SK-N-SH treated with all-trans-retinoic acid at 6 μM for 48 hours (cell line): ENCODE results near the gene POU6F2.

Experiments used
- ATAC-seq: fragments of 200-7000 bp; cut with Tn5 transposase; 3 replicates; pipeline ENCODE4 v1.9.1; 2020; ENCODE audit warnings: mild to moderate bottlenecking, moderate library complexity
- ARNTL ChIP-seq: fragments of 450-650 bp; formaldehyde crosslinking; IDR thresholded peaks from 2 replicates; pipeline ENCODE4 v1.5.0; 2020; ENCODE audit warnings: low read depth, mild to moderate bottlenecking, moderate library complexity, borderline replicate concordance
- CSDC2 ChIP-seq: fragments of 250-450 bp; sonication (Bioruptor Pico); IDR thresholded peaks from 2 replicates; pipeline ENCODE4 v1.5.0; 2020; ENCODE audit warnings: mild to moderate bottlenecking, moderate library complexity
- CSRNP3 ChIP-seq: fragments of 250-450 bp; sonication (Bioruptor Pico); IDR thresholded peaks from 2 replicates; pipeline ENCODE4 v1.5.1; 2021; ENCODE audit warnings: mild to moderate bottlenecking, moderate library complexity
- GLIS3 ChIP-seq: fragments of 250-450 bp; sonication (Bioruptor Pico); IDR thresholded peaks from 2 replicates; pipeline ENCODE4 v1.5.0; 2020; ENCODE audit warnings: mild to moderate bottlenecking, moderate library complexity
- OSR1 ChIP-seq: fragments of 250-450 bp; sonication (Bioruptor Pico); IDR thresholded peaks from 2 replicates; pipeline ENCODE4 v1.8.0; 2022; ENCODE audit warnings: moderate library complexity, mild to moderate bottlenecking, inconsistent platforms
- PPARA ChIP-seq: fragments of 250-450 bp; sonication (Bioruptor Pico); IDR thresholded peaks from 2 replicates; pipeline ENCODE4 v1.5.0; 2020; ENCODE audit warnings: mild to moderate bottlenecking, borderline replicate concordance
- RARB ChIP-seq: fragments of 250-450 bp; sonication (Bioruptor Pico); IDR thresholded peaks from 2 replicates; pipeline ENCODE4 v1.8.0; 2021; ENCODE audit warnings: mild to moderate bottlenecking, moderate library complexity
- SNAI2 ChIP-seq: fragments of 250-450 bp; sonication (Bioruptor Pico); IDR thresholded peaks from 2 replicates; pipeline ENCODE4 v1.5.0; 2020; ENCODE audit warnings: mild to moderate bottlenecking, moderate library complexity
- TCF4 ChIP-seq: fragments of 250-450 bp; sonication (Bioruptor Pico); IDR thresholded peaks from 2 replicates; pipeline ENCODE4 v1.8.0; 2021; ENCODE audit warnings: mild to moderate bottlenecking, moderate library complexity, borderline replicate concordance
- TOX ChIP-seq: fragments of 250-450 bp; sonication (Bioruptor Pico); IDR thresholded peaks from 2 replicates; pipeline ENCODE4 v1.8.0; 2021; ENCODE audit warnings: mild to moderate bottlenecking, moderate library complexity, borderline replicate concordance
- ZC3H10 ChIP-seq: fragments of 250-450 bp; sonication (Bioruptor Pico); IDR thresholded peaks from 2 replicates; pipeline ENCODE4 v1.5.1; 2021; ENCODE audit warnings: mild to moderate bottlenecking, moderate library complexity
- ZFP3 ChIP-seq: fragments of 250-450 bp; sonication (Bioruptor Pico); IDR thresholded peaks from 2 replicates; pipeline ENCODE4 v1.5.0; 2020; ENCODE audit warnings: mild to moderate bottlenecking, moderate library complexity
- ZFP30 ChIP-seq: fragments of 450-650 bp; formaldehyde crosslinking; IDR thresholded peaks from 2 replicates; pipeline ENCODE4 v1.5.0; 2022; ENCODE audit warnings: mild to moderate bottlenecking, moderate library complexity
- ZNF565 ChIP-seq: fragments of 450-650 bp; formaldehyde crosslinking; conservative IDR thresholded peaks from 2 replicates; pipeline ENCODE4 v1.5.0; 2020; ENCODE audit warnings: low read depth, mild to moderate bottlenecking, moderate library complexity
- ZNF70 ChIP-seq: fragments of 450-650 bp; formaldehyde crosslinking; IDR thresholded peaks from 2 replicates; pipeline ENCODE4 v1.5.0; 2020; ENCODE audit warnings: mild to moderate bottlenecking, moderate library complexity
- ZNF8 ChIP-seq: fragments of 450-650 bp; formaldehyde crosslinking; IDR thresholded peaks from 2 replicates; pipeline ENCODE4 v1.5.0; 2020; ENCODE audit warnings: mild to moderate bottlenecking, moderate library complexity
- TF ChIP-seq, protein P1 (sequence below): fragments of 250-450 bp; sonication (Bioruptor Pico); IDR thresholded peaks from 2 replicates; pipeline ENCODE4 v1.5.0; 2020; ENCODE audit warnings: mild to moderate bottlenecking, moderate library complexity
- TF ChIP-seq, protein P2 (sequence below): fragments of 250-450 bp; sonication (Bioruptor Pico); IDR thresholded peaks from 2 replicates; pipeline ENCODE4 v1.8.0; 2021; ENCODE audit warnings: low read depth, mild to moderate bottlenecking, moderate library complexity, borderline replicate concordance
- TF ChIP-seq, protein P3 (sequence below): fragments of 250-450 bp; sonication (Bioruptor Pico); IDR thresholded peaks from 2 replicates; pipeline ENCODE4 v1.8.0; 2020; ENCODE audit warnings: mild to moderate bottlenecking, moderate library complexity, borderline replicate concordance

POU6F2 gene

GRCh38 chr7:39300276-39300675 lies 322.6 kb downstream of the POU6F2 start:
- ATAC-seq, result no peak
- TF ChIP-seq ARNTL (no peak), GLIS3 (CRISPR knock-in tag) (no peak), ZC3H10 (CRISPR knock-in tag) (no peak), TOX (CRISPR knock-in tag) (no peak), ZNF565 (CRISPR knock-in tag) (no peak), SNAI2 (CRISPR knock-in tag) (no peak), ZNF8 (CRISPR knock-in tag) (no peak), ZNF70 (CRISPR knock-in tag) (no peak), CSRNP3 (CRISPR knock-in tag) (no peak), PPARA (CRISPR knock-in tag) (no peak), CSDC2 (no peak), OSR1 (CRISPR knock-in tag) (no peak), ZFP30 (no peak), TCF4 (CRISPR knock-in tag) (no peak)
- TF ChIP-seq, protein P1, sequence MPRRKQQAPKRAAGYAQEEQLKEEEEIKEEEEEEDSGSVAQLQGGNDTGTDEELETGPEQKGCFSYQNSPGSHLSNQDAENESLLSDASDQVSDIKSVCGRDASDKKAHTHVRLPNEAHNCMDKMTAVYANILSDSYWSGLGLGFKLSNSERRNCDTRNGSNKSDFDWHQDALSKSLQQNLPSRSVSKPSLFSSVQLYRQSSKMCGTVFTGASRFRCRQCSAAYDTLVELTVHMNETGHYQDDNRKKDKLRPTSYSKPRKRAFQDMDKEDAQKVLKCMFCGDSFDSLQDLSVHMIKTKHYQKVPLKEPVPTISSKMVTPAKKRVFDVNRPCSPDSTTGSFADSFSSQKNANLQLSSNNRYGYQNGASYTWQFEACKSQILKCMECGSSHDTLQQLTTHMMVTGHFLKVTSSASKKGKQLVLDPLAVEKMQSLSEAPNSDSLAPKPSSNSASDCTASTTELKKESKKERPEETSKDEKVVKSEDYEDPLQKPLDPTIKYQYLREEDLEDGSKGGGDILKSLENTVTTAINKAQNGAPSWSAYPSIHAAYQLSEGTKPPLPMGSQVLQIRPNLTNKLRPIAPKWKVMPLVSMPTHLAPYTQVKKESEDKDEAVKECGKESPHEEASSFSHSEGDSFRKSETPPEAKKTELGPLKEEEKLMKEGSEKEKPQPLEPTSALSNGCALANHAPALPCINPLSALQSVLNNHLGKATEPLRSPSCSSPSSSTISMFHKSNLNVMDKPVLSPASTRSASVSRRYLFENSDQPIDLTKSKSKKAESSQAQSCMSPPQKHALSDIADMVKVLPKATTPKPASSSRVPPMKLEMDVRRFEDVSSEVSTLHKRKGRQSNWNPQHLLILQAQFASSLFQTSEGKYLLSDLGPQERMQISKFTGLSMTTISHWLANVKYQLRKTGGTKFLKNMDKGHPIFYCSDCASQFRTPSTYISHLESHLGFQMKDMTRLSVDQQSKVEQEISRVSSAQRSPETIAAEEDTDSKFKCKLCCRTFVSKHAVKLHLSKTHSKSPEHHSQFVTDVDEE (CRISPR knock-in tag), result no peak
- TF ChIP-seq, protein P2, sequence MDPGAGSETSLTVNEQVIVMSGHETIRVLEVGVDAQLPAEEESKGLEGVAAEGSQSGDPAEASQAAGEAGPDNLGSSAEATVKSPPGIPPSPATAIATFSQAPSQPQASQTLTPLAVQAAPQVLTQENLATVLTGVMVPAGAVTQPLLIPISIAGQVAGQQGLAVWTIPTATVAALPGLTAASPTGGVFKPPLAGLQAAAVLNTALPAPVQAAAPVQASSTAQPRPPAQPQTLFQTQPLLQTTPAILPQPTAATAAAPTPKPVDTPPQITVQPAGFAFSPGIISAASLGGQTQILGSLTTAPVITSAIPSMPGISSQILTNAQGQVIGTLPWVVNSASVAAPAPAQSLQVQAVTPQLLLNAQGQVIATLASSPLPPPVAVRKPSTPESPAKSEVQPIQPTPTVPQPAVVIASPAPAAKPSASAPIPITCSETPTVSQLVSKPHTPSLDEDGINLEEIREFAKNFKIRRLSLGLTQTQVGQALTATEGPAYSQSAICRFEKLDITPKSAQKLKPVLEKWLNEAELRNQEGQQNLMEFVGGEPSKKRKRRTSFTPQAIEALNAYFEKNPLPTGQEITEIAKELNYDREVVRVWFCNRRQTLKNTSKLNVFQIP (CRISPR knock-in tag), result no peak
- TF ChIP-seq, all 23 proteins: peak for 0

DNA sequence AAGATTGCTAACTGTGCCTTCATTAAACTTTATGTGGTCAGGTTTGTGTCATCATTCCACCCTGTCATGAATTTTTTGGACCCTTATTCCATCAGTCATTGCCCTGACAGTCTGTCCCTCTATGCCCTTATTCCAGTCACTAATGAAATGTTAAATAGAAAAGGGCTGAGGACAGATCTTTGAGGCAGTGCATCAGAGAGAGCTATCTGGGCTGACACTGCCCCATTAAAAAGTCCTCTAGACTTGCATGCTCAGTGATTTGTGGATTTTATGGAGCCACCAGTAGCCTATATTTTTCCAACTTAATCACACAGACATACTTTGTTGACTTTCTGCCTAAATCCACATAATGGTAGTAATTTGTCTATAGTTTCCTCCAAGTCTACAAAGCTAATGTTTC lies 323.8 kb downstream of the POU6F2 start:
- ATAC-seq, result no peak
- TF ChIP-seq, protein P1 (CRISPR knock-in tag), result no peak
- TF ChIP-seq PPARA (CRISPR knock-in tag) (no peak), OSR1 (CRISPR knock-in tag) (no peak), ZFP30 (no peak), ARNTL (no peak), ZFP3 (CRISPR knock-in tag) (no peak), RARB (CRISPR knock-in tag) (no peak), ZNF8 (CRISPR knock-in tag) (no peak), TOX (CRISPR knock-in tag) (no peak), CSRNP3 (CRISPR knock-in tag) (no peak), SNAI2 (CRISPR knock-in tag) (no peak), ZC3H10 (CRISPR knock-in tag) (no peak)
- TF ChIP-seq, protein P2 (CRISPR knock-in tag), result no peak
- TF ChIP-seq, protein P3, sequence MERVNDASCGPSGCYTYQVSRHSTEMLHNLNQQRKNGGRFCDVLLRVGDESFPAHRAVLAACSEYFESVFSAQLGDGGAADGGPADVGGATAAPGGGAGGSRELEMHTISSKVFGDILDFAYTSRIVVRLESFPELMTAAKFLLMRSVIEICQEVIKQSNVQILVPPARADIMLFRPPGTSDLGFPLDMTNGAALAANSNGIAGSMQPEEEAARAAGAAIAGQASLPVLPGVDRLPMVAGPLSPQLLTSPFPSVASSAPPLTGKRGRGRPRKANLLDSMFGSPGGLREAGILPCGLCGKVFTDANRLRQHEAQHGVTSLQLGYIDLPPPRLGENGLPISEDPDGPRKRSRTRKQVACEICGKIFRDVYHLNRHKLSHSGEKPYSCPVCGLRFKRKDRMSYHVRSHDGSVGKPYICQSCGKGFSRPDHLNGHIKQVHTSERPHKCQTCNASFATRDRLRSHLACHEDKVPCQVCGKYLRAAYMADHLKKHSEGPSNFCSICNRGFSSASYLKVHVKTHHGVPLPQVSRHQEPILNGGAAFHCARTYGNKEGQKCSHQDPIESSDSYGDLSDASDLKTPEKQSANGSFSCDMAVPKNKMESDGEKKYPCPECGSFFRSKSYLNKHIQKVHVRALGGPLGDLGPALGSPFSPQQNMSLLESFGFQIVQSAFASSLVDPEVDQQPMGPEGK (CRISPR knock-in tag), result no peak
